Measurements from ENCODE around the gene SYT12. TPM values are rescaled to one million over a fixed set of nuclear protein-coding genes. Genes with fewer than 3 reads are reported as not detected.

Gene SYT12
- total RNA-seq, 1 donor from 2014 or later: 0.67 TPM

- Mint-ChIP-seq H3K4me3 (no peak overlapping the region), H3K27me3 (ENCODE audit: insufficient read depth, low read depth) (peaks cover 6% of the 10 kb centered on the region), H3K4me1 (peaks cover 3% of the 10 kb centered on the region), H3K36me3 (no peaks in the 10 kb centered on the region), H3K27ac (no peak overlapping the region), H3K9me3 (no peaks in the 10 kb centered on the region)
- Histone ChIP-seq H3K36me3 (no peaks in the 10 kb centered on the region), H3K4me3 (no peak overlapping the region), H3K4me2 (no peak overlapping the region), H3K27me3 (no peaks in the 10 kb centered on the region), H3F3A (ENCODE audit: low read depth) (no peaks in the 10 kb centered on the region), H3K4me1 (no peaks in the 10 kb centered on the region), H3K9me3 (ENCODE audit: low read depth) (no peaks in the 10 kb centered on the region), H3K79me2 (ENCODE audit: low read depth) (no peaks in the 10 kb centered on the region), H4K20me1 (ENCODE audit: low read depth) (no peaks in the 10 kb centered on the region), H3K27ac (no peak overlapping the region), H2AFZ (replicated peaks) (no peak overlapping the region), H3K9ac (no peak overlapping the region)
- TF ChIP-seq EZH2 (IDR thresholded peaks at IDR 0.05) (no peak), CTCF (IDR thresholded peaks at IDR 0.05) (no peak), EZH2phosphoT487 (IDR thresholded peaks at IDR 0.05) (no peak)
- DNase-seq (ENCODE audit: low spot score): no peak
These were observed 11.4 kb downstream of the SYT12 start for GRCh38 chr11:67034350-67034749.

GRCh38 chr11:67040147-67040546 lies 17.2 kb downstream of the SYT12 start:
- H4K20me1 ChIP-seq (ENCODE audit: low read depth): no peaks in the 10 kb centered on the region
- H3F3A ChIP-seq (ENCODE audit: low read depth): no peaks in the 10 kb centered on the region
- H3K9me3 ChIP-seq (ENCODE audit: low read depth): no peaks in the 10 kb centered on the region
- H3K4me3 Mint-ChIP-seq: no peak overlapping the region
- H3K27ac ChIP-seq: no peak overlapping the region
- no peak overlapping the region for H3K9ac ChIP-seq
- no peak overlapping the region for H3K4me2 ChIP-seq
- no peak overlapping the region for H2AFZ ChIP-seq (replicated peaks)
- H3K9me3 Mint-ChIP-seq: no peaks in the 10 kb centered on the region
- H3K36me3 Mint-ChIP-seq: no peaks in the 10 kb centered on the region
- no peak for DNase-seq (ENCODE audit: low spot score)
- H3K27ac Mint-ChIP-seq: no peak overlapping the region
- peaks cover 12% of the 10 kb centered on the region for H3K27me3 Mint-ChIP-seq (ENCODE audit: insufficient read depth, low read depth)
- no peaks in the 10 kb centered on the region for H3K4me1 ChIP-seq
- H3K4me3 ChIP-seq: no peak overlapping the region
- no peaks in the 10 kb centered on the region for H3K79me2 ChIP-seq (ENCODE audit: low read depth)
- H3K27me3 ChIP-seq: no peaks in the 10 kb centered on the region
- H3K36me3 ChIP-seq: no peaks in the 10 kb centered on the region
- TF ChIP-seq CTCF (IDR thresholded peaks at IDR 0.05): no peak
- no peak for TF ChIP-seq EZH2phosphoT487 (IDR thresholded peaks at IDR 0.05)
- TF ChIP-seq EZH2 (IDR thresholded peaks at IDR 0.05): no peak
- peaks cover 14% of the 10 kb centered on the region for H3K4me1 Mint-ChIP-seq

GRCh38 chr11:67041602-67042001 lies 18.7 kb downstream of the SYT12 start:
- Mint-ChIP-seq H3K4me3 (no peak overlapping the region), H3K27ac (no peak overlapping the region), H3K4me1 (peaks cover 14% of the 10 kb centered on the region), H3K9me3 (no peaks in the 10 kb centered on the region), H3K27me3 (ENCODE audit: insufficient read depth, low read depth) (peaks cover 12% of the 10 kb centered on the region), H3K36me3 (no peaks in the 10 kb centered on the region)
- no peak overlapping the region for H3K4me2 ChIP-seq
- H3K27me3 ChIP-seq: no peaks in the 10 kb centered on the region
- H3K4me3 ChIP-seq: no peak overlapping the region
- no peaks in the 10 kb centered on the region for H3K9me3 ChIP-seq (ENCODE audit: low read depth)
- DNase-seq (ENCODE audit: low spot score): no peak
- no peaks in the 10 kb centered on the region for H3K36me3 ChIP-seq
- H3K9ac ChIP-seq: no peak overlapping the region
- H3K79me2 ChIP-seq (ENCODE audit: low read depth): no peaks in the 10 kb centered on the region
- no peaks in the 10 kb centered on the region for H4K20me1 ChIP-seq (ENCODE audit: low read depth)
- no peak for TF ChIP-seq EZH2phosphoT487 (IDR thresholded peaks at IDR 0.05)
- TF ChIP-seq CTCF (IDR thresholded peaks at IDR 0.05): no peak
- no peak for TF ChIP-seq EZH2 (IDR thresholded peaks at IDR 0.05)
- H3F3A ChIP-seq (ENCODE audit: low read depth): no peaks in the 10 kb centered on the region
- H2AFZ ChIP-seq (replicated peaks): no peak overlapping the region
- H3K27ac ChIP-seq: no peak overlapping the region
- no peaks in the 10 kb centered on the region for H3K4me1 ChIP-seq

Data from neural progenitor cell (in vitro differentiated cells).